Lower lobe of right lung (tissue), 2 donors: ENCODE data around the gene BIRC2. TPM values are rescaled to one million over a fixed set of nuclear protein-coding genes. Genes with fewer than 3 reads are reported as not detected.
"Not testable (repeated sequence)": the region's sequence is repeated elsewhere in the genome, so short reads cannot be mapped to it uniquely, and the experiment has no call there.

Source experiments
- ATAC-seq, 2 donors: fragments of 200-7000 bp; cut with Tn5 transposase; one replicate each; pipeline ENCODE4 v1.9.1; 2020 to 2022; ENCODE audit warnings: mild to moderate bottlenecking in 2 of 2, moderate library complexity in 2 of 2
- DNase-seq: peaks from one replicate; pipeline ENCODE4 v3.0.0-alpha.2; 2020
- H3K27ac ChIP-seq: fragments of 200-600 bp; one replicate; pipeline ENCODE4 v1.8.0; 2022
- H3K27me3 ChIP-seq: fragments of 200-600 bp; one replicate; pipeline ENCODE4 v1.8.0; 2022; ENCODE audit warnings: low read depth
- H3K36me3 ChIP-seq: fragments of 200-600 bp; one replicate; pipeline ENCODE4 v1.8.0; 2022; ENCODE audit warnings: mild to moderate bottlenecking
- H3K4me1 ChIP-seq: fragments of 200-600 bp; one replicate; pipeline ENCODE4 v1.8.0; 2022
- H3K4me3 ChIP-seq: fragments of 200-600 bp; one replicate; pipeline ENCODE4 v1.8.0; 2022; ENCODE audit warnings: mild to moderate bottlenecking
- H3K9me3 ChIP-seq: fragments of 200-600 bp; one replicate; pipeline ENCODE4 v1.8.0; 2022
- intact Hi-C: fragments of 100-400 bp; cut with DNase I; formaldehyde crosslinking; loops from one replicate; pipeline ENCODE4 v1.11.0; 2022
- total RNA-seq: library from RNA; stranded (reverse); fragmentation: NEBNext Ultra II Directional; extraction: Animal tissue kit (Norgen Biotek cat#: 25700); gene quantifications from one replicate; pipeline ENCODE4 v1.2.1, GENCODE V29; 2021
- TF ChIP-seq, protein P1 (sequence below): fragments of 200-600 bp; IDR thresholded peaks from one replicate; pipeline ENCODE4 v1.8.0; 2022; ENCODE audit warnings: antibody characterized with exemption, mild to moderate bottlenecking
- donor health status: DM: no; HTN: yes; CAD: no; lungs with severe emphysema.

BIRC2 gene
- total RNA-seq, 1 donor from 2014 or later, result 46.0 TPM

DNA sequence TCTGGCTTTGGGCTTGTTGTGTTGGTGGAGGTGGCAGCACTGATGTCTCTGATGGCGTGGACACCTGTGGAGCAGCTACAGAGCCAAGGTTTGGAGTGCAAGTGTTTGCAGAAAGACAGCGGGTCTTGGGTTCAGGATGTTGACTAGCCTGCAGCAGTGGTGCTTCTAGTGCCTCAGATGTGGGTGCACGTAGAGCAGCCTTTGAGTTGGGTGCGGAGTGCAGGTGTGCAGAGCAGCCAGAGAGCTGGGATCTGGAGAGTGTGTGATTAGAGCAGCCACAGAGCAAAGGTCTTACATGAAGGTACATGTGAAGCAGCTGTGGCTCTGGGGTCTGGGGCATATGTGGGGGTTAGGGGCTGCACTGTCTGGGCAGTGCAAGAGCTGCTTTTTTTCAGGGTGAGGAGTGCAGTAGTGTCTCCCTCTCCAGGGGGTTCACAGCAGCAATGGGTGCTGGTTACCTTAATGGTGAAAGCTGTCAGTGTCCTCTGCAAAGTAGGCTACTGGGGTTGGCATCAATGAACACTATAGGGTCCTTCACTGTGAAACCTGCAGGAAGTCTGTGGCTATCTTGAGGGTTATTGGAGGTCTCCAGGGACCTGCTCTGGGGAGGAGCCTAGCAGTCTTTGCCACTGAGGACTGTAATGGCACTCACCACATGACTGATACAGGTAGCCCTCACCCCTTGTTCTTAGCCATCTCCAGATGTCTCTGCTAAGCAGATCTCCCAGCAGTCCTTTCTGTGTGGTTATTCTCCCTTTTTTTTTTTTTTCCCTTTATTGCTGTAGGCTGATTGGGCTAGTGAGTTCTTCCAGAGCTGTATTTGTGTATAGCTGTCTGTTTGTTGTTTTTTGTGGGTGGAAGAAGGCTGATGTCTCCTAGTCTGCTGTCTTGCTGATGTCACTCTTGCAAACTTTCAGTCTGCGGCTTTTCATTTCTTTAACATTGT, 14.3 kb downstream of the BIRC2 start:
- peaks cover 70% of the 10 kb centered on the region for H3K36me3 ChIP-seq
- DNase-seq (no peak), ATAC-seq (peak; percentile 21 to 32)
- intact Hi-C loops, result no loop called here
- no peak overlapping the region for H3K27ac ChIP-seq
- no peaks in the 10 kb centered on the region for H3K9me3 ChIP-seq
- no peaks in the 10 kb centered on the region for H3K4me1 ChIP-seq
- H3K4me3 ChIP-seq, result no peak overlapping the region
- TF ChIP-seq, protein P1, sequence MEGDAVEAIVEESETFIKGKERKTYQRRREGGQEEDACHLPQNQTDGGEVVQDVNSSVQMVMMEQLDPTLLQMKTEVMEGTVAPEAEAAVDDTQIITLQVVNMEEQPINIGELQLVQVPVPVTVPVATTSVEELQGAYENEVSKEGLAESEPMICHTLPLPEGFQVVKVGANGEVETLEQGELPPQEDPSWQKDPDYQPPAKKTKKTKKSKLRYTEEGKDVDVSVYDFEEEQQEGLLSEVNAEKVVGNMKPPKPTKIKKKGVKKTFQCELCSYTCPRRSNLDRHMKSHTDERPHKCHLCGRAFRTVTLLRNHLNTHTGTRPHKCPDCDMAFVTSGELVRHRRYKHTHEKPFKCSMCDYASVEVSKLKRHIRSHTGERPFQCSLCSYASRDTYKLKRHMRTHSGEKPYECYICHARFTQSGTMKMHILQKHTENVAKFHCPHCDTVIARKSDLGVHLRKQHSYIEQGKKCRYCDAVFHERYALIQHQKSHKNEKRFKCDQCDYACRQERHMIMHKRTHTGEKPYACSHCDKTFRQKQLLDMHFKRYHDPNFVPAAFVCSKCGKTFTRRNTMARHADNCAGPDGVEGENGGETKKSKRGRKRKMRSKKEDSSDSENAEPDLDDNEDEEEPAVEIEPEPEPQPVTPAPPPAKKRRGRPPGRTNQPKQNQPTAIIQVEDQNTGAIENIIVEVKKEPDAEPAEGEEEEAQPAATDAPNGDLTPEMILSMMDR, result no peak
- H3K27me3 ChIP-seq, result no peaks in the 10 kb centered on the region

DNA sequence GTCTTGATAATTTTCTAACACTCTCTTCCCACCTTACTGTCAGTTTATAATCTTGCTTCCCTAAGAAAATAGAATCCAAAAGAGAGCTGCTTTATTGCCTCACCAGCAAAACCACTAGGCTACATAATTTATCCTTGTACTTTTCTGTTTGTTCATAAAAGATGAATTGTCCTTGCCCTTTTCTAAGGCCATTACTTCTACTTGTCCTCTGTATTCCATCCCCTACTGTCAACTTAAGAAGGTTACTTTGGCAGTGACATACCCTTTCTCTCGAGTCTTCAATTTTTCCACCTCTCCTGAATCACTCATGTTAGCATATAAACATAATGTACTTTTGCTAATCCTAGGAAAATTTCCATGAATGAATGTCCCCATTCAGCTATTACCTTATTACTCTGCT, 18.0 kb downstream of the BIRC2 start:
- peaks cover 83% of the 10 kb centered on the region for H3K36me3 ChIP-seq
- no peak for ATAC-seq
- TF ChIP-seq, protein P1, result no peak
- intact Hi-C loops, result no loop called here
- H3K9me3 ChIP-seq, result no peaks in the 10 kb centered on the region
- no peak overlapping the region for H3K27ac ChIP-seq
- no peak overlapping the region for H3K4me3 ChIP-seq
- H3K27me3 ChIP-seq, result no peaks in the 10 kb centered on the region
- DNase-seq, result no peak
- peaks cover 5% of the 10 kb centered on the region for H3K4me1 ChIP-seq

DNA sequence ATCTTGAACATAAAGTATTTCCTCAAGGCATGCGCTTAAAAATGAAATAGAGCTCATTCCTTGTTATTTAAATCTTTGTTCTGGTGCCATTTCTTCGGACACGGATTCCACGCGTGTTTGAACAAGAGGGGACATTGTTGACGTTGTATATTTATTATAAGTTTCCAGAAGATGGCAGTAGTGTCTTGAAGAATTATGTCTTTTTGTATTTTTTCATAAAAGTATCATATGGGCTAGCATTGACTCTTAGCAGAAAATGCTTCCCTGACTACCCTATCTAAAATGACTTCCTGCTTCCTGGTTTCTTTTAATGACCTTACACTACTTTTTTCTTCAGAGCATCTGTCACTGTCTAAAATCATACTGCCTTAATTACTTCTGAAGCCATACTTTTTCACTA, 20.4 kb downstream of the BIRC2 start:
- no peak for ATAC-seq
- H3K9me3 ChIP-seq, result no peaks in the 10 kb centered on the region
- peaks cover 64% of the 10 kb centered on the region for H3K36me3 ChIP-seq
- H3K27ac ChIP-seq, result no peak overlapping the region
- H3K4me3 ChIP-seq, result no peak overlapping the region
- TF ChIP-seq, protein P1, result peak; percentile 17
- no peak for DNase-seq
- H3K4me1 ChIP-seq, result peaks cover 5% of the 10 kb centered on the region
- intact Hi-C loops, result no loop called here
- H3K27me3 ChIP-seq, result no peaks in the 10 kb centered on the region

DNA sequence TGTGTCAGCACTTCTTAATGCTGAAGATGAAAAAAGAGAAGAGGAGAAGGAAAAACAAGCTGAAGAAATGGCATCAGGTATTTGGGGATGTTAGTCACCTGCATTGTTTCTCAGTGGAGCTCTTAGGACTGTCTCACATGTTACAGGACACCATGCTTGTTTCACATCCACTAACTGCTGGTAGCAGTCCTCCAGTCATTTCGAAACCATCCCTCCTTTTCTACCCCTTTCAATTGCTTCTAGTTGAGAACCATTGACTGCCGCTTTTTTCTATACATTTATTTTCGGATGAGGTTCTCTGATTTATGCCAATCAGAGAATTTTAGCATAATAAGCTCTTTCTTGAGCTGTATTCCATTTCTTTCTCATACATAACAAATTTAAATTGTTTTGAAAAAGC, 21.5 kb downstream of the BIRC2 start:
- Histone ChIP-seq H3K4me1 (peaks cover 5% of the 10 kb centered on the region), H3K36me3 (peaks cover 53% of the 10 kb centered on the region), H3K27me3 (no peaks in the 10 kb centered on the region), H3K4me3 (no peak overlapping the region), H3K9me3 (no peaks in the 10 kb centered on the region), H3K27ac (no peak overlapping the region)
- DNase-seq (no peak), ATAC-seq (no peak)
- intact Hi-C loops, result no loop called here
- TF ChIP-seq, protein P1, result no peak

DNA sequence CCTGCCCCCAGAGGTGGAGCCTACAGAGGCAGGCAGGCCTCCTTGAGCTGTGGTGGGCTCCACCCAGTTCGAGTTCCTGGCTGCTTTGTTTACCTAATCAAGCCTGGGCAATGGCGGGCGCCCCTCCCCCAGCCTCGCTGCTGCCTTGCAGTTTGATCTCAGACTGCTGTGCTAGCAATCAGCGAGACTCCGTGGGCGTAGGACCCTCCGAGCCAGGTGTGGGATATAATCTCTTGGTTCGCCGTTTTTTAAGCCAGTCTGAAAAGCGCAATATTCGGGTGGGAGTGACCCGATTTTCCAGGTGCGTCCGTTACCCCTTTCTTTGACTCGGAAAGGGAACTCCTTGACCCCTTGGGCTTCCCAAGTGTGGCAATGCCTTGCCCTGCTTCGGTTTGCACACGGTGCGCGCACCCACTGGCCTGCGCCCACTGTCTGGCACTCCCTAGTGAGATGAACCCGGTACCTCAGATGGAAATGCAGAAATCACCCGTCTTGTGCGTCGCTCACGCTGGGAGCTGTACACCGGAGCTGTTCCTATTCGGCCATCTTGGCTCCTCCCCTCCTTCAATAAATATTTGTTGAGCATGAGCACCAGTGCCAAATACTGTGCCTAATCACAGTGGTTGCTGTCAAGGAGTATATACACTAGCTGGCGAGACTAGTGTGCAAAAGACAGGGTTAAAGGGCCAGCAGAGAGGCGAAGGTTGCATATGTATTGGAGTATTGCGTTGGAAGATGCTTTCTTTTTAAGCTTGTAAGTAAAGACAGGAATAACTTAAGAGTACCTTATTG, 27.8 kb downstream of the BIRC2 start:
- H3K9me3 ChIP-seq, H3K4me3 ChIP-seq, H3K27ac ChIP-seq, intact Hi-C loops, H3K27me3 ChIP-seq, ATAC-seq, H3K4me1 ChIP-seq, DNase-seq: not testable (repeated sequence)
- H3K36me3 ChIP-seq, result peaks cover 44% of the 10 kb centered on the region
